ENCODE data around the gene CAMTA1.

CAMTA1 gene

DNA sequence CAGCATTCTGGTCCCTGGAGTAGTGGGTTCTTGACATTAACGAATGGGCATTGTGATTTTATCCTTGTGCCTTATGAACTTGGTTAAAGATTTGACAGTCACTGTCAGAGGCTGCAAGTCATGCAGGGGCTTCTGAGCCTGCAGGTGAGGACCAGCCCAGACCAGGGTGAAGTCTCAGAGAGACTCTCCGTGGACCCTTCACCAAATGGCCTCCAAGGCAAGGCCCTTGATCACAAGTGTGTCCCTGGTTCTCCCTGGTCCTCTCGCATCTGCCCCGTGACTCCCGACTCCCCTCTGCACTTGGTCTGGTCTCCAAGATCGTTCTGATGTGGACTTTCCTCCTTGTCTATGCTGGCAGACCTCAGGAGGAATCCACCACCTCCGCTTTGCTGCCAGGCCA lies 509.4 kb downstream of the CAMTA1 start:
- H3K27me3 Mint-ChIP-seq, result peaks cover 7% of the 10 kb centered on the region
- no peaks in the 10 kb centered on the region for H3K9me3 Mint-ChIP-seq
- H3K4me3 Mint-ChIP-seq, result no peak overlapping the region
- no peak overlapping the region for H3K27ac Mint-ChIP-seq
- H3K4me1 Mint-ChIP-seq, result no peaks in the 10 kb centered on the region
- H3K36me3 Mint-ChIP-seq, result no peaks in the 10 kb centered on the region

- H3K4me1 Mint-ChIP-seq, result no peaks in the 10 kb centered on the region
- H3K9me3 Mint-ChIP-seq, result no peaks in the 10 kb centered on the region
- no peaks in the 10 kb centered on the region for H3K36me3 Mint-ChIP-seq
- no peak overlapping the region for H3K27ac Mint-ChIP-seq
- peaks cover 10% of the 10 kb centered on the region for H3K27me3 Mint-ChIP-seq
- no peak overlapping the region for H3K4me3 Mint-ChIP-seq
Observed at GRCh38 chr1:7295946-7296345, 510.7 kb downstream of the CAMTA1 start.

DNA sequence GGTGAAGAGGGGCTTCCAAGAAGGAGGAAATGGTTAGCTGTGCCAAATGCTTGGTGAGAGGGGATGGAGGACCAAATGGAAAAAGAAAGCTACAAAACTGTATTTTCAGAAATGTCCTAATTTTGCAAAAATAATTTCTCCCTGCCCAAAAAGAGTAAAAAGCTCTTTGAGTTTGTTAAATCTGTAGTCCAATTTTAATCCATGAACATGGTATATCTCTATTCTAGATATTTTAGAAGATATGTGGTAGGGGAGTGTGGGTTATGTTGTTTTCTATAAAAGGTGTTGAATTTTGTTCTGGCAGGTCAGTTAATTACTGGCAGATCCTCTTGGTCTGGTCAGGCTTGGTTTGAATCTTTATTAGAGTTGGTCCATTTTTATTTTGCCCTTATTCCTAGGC lies 511.7 kb downstream of the CAMTA1 start:
- no peak overlapping the region for H3K27ac Mint-ChIP-seq
- H3K4me1 Mint-ChIP-seq, result no peaks in the 10 kb centered on the region
- H3K9me3 Mint-ChIP-seq, result no peaks in the 10 kb centered on the region
- H3K27me3 Mint-ChIP-seq, result peaks cover 12% of the 10 kb centered on the region
- H3K36me3 Mint-ChIP-seq, result no peaks in the 10 kb centered on the region
- H3K4me3 Mint-ChIP-seq, result no peak overlapping the region

DNA sequence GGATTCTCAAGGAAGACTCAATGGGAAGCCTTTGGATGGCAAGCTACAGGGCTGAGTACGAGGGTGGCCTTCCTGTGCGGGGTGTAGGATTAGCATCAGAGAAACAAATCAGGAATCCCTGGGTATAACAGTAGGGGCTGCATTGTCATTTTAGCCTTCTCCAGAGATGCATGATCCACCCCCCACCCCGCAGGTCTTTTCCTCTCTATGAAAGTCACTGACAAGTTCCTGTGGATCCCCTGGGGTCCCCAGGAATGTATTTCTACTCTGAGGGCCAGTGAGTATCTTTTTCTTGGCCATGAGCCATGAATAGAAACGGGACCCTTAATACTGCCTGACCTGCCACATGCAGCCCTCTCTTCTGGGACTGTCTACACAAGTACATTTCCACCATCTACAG lies 512.9 kb downstream of the CAMTA1 start:
- Mint-ChIP-seq H3K27me3 (peaks cover 15% of the 10 kb centered on the region), H3K27ac (no peak overlapping the region), H3K4me3 (no peak overlapping the region)

GRCh38 chr1:7298749-7299151 lies 513.5 kb downstream of the CAMTA1 start:
- no peaks in the 10 kb centered on the region for H3K9me3 Mint-ChIP-seq
- no peaks in the 10 kb centered on the region for H3K36me3 Mint-ChIP-seq
- H3K4me1 Mint-ChIP-seq, result no peaks in the 10 kb centered on the region
- no peak overlapping the region for H3K27ac Mint-ChIP-seq
- peaks cover 18% of the 10 kb centered on the region for H3K27me3 Mint-ChIP-seq
- H3K4me3 Mint-ChIP-seq, result no peak overlapping the region

More for the DNA sequence above, 512.9 kb downstream of the CAMTA1 start:
- Mint-ChIP-seq H3K36me3 (no peaks in the 10 kb centered on the region), H3K4me1 (no peaks in the 10 kb centered on the region), H3K9me3 (no peaks in the 10 kb centered on the region)

GRCh38 chr1:7299329-7299799 lies 514.1 kb downstream of the CAMTA1 start:
- H3K4me3 Mint-ChIP-seq, result no peak overlapping the region

DNA sequence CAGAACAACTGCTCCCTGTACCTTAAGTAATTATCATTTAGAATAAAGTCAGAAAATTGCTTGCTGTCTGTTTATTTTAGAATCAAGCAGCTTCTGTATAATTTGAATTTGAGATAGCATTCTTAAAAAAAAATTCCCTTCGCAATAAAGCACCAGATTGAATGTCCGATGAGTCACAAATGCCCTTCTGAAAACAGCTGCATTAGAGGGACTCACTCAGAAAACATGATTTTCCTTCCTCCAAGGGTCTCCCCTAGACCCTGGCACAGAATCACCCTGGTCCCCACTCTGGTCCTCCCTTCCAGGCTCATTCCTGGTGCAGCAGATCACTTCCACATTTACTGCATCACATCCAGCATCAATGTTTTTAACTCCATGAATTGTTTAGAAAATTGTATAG lies 514.7 kb downstream of the CAMTA1 start:
- peaks cover 15% of the 10 kb centered on the region for H3K27me3 Mint-ChIP-seq
- no peaks in the 10 kb centered on the region for H3K4me1 Mint-ChIP-seq
- H3K36me3 Mint-ChIP-seq, result no peaks in the 10 kb centered on the region
- no peaks in the 10 kb centered on the region for H3K9me3 Mint-ChIP-seq
- no peak overlapping the region for H3K4me3 Mint-ChIP-seq
- H3K27ac Mint-ChIP-seq, result no peak overlapping the region

More at GRCh38 chr1:7299329-7299799, 514.1 kb downstream of the CAMTA1 start:
- H3K27me3 Mint-ChIP-seq, result peaks cover 18% of the 10 kb centered on the region
- no peaks in the 10 kb centered on the region for H3K4me1 Mint-ChIP-seq
- H3K27ac Mint-ChIP-seq, result no peak overlapping the region
- H3K9me3 Mint-ChIP-seq, result no peaks in the 10 kb centered on the region
- H3K36me3 Mint-ChIP-seq, result no peaks in the 10 kb centered on the region

DNA sequence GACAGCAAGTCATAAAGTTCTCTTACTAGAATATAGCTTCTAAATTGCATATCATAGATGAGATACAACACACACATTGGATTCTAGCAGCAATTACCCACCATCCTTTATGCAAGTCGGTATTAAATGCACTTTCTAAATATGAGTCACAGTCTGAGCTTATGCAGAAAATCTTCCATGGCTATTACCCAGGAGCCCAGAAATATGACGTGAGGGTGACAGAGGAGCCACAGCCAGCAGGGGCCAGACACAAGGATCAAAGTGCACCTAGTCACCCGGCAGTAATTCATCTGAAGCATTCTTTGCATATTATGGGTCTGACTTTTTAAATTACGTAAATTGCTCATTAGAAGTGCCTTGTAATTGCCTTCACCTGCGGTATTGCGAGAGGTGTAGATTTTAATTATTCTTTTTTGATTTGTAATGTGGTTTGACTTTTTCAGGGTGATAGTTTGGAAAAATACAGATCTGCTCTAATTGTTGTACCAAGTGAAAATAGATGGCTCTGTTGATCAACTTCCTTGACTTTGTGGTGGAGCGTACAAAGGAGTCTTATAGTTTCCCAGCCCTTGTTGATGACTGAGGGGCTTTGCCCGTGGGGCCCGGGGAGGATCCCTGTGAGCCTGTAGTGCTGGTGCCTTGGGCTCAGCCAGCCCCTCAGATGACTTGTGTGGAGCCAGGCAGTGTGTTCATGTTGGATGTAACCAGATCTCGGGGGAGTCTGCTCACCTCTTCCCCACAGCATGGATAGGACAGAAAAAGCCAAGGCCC lies 515.8 kb downstream of the CAMTA1 start:
- Mint-ChIP-seq H3K4me1 (no peaks in the 10 kb centered on the region), H3K36me3 (no peaks in the 10 kb centered on the region)

GRCh38 chr1:7301664-7301981 lies 516.4 kb downstream of the CAMTA1 start:
- Mint-ChIP-seq H3K27ac (no peak overlapping the region), H3K36me3 (no peaks in the 10 kb centered on the region), H3K4me1 (no peaks in the 10 kb centered on the region), H3K9me3 (no peaks in the 10 kb centered on the region), H3K27me3 (peaks cover 15% of the 10 kb centered on the region), H3K4me3 (no peak overlapping the region)

More for the DNA sequence above, 515.8 kb downstream of the CAMTA1 start:
- Mint-ChIP-seq H3K9me3 (no peaks in the 10 kb centered on the region), H3K27me3 (peaks cover 15% of the 10 kb centered on the region), H3K4me3 (no peak overlapping the region), H3K27ac (no peak overlapping the region)

GRCh38 chr1:7302126-7302525 lies 516.9 kb downstream of the CAMTA1 start:
- H3K4me1 Mint-ChIP-seq, result no peaks in the 10 kb centered on the region

DNA sequence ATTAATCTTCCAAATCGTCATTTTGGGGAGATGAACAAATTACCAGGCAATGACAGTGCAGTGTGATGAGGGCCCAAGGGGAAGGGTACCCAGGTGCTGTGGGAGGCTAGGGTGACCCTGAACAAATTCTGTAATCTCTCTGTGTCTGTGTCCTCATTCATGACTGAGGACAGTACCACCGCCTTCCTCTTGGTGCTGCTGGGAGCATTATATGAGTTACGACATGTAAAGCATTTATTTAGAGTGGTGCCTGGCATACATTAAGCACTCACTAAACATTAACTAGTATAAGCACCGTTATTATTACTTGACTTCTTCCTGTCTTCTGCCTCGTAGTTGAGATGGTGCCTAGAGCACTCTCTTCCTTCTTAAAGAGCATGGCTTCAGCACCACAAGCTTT lies 517.6 kb downstream of the CAMTA1 start:
- no peak overlapping the region for H3K27ac Mint-ChIP-seq
- H3K4me1 Mint-ChIP-seq, result no peaks in the 10 kb centered on the region
- no peaks in the 10 kb centered on the region for H3K36me3 Mint-ChIP-seq
- H3K27me3 Mint-ChIP-seq, result peaks cover 15% of the 10 kb centered on the region
- H3K4me3 Mint-ChIP-seq, result no peak overlapping the region
- H3K9me3 Mint-ChIP-seq, result no peaks in the 10 kb centered on the region

More at GRCh38 chr1:7302126-7302525, 516.9 kb downstream of the CAMTA1 start:
- no peaks in the 10 kb centered on the region for H3K9me3 Mint-ChIP-seq
- no peaks in the 10 kb centered on the region for H3K36me3 Mint-ChIP-seq
- H3K27ac Mint-ChIP-seq, result no peak overlapping the region
- H3K27me3 Mint-ChIP-seq, result peaks cover 15% of the 10 kb centered on the region
- no peak overlapping the region for H3K4me3 Mint-ChIP-seq

GRCh38 chr1:7303554-7304317 lies 518.5 kb downstream of the CAMTA1 start:
- Mint-ChIP-seq H3K9me3 (no peaks in the 10 kb centered on the region), H3K27me3 (peaks cover 13% of the 10 kb centered on the region), H3K4me3 (no peak overlapping the region), H3K4me1 (no peaks in the 10 kb centered on the region), H3K27ac (no peak overlapping the region), H3K36me3 (no peaks in the 10 kb centered on the region)

DNA sequence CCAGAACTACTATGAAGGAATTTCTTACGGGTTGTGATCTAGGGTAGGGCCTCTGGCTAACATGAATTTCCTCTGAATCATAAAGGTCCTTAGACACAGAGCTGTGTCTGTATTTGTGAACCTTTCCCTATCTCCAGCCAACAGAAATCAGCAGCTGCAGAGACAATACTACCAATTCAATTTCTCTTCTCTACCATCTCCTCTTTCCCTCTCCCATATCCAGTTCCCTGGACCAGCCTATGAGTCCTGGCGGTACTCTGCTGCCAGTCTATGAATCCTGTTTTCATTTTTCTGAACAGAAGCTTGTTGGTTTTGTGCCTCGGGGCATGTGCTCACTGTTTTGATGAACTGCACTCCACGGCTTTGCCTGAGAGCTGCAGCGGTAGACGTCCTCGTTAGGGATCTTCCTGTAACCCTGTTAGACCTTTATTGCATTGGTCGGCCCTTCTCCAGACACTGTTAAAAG lies 527.9 kb downstream of the CAMTA1 start:
- Mint-ChIP-seq H3K4me3 (no peak overlapping the region), H3K27ac (no peak overlapping the region), H3K36me3 (peaks cover 2% of the 10 kb centered on the region), H3K9me3 (peaks cover 12% of the 10 kb centered on the region), H3K4me1 (no peaks in the 10 kb centered on the region), H3K27me3 (peaks cover 11% of the 10 kb centered on the region)

- Mint-ChIP-seq H3K27ac (no peak overlapping the region), H3K4me3 (no peak overlapping the region), H3K9me3 (peaks cover 12% of the 10 kb centered on the region), H3K27me3 (peaks cover 11% of the 10 kb centered on the region), H3K36me3 (peaks cover 2% of the 10 kb centered on the region), H3K4me1 (no peaks in the 10 kb centered on the region)
Observed at GRCh38 chr1:7313826-7314225, 528.6 kb downstream of the CAMTA1 start.

DNA sequence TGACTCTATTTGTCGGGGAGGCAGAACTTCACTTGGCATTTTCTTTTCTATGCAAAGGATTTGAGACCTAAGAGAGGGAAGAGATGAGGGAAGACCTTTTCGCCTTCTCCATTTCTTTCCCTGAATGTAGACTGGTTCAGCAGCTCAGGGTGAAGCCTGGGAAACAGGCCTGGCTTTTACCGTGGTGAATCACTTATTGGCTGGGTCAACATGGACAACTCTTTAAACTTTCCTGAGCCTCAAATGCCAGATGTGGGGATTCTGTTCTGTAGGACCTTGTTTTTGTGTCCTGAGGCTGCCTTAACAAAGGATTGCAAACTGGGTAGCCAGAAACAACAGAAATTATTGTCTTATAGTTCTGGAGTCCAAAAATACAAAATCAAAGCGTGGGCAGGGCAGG lies 530.1 kb downstream of the CAMTA1 start:
- no peaks in the 10 kb centered on the region for H3K4me1 Mint-ChIP-seq
- H3K36me3 Mint-ChIP-seq, result peaks cover 2% of the 10 kb centered on the region
- peaks cover 11% of the 10 kb centered on the region for H3K27me3 Mint-ChIP-seq
- H3K9me3 Mint-ChIP-seq, result peaks cover 12% of the 10 kb centered on the region
- H3K27ac Mint-ChIP-seq, result no peak overlapping the region
- H3K4me3 Mint-ChIP-seq, result no peak overlapping the region

DNA sequence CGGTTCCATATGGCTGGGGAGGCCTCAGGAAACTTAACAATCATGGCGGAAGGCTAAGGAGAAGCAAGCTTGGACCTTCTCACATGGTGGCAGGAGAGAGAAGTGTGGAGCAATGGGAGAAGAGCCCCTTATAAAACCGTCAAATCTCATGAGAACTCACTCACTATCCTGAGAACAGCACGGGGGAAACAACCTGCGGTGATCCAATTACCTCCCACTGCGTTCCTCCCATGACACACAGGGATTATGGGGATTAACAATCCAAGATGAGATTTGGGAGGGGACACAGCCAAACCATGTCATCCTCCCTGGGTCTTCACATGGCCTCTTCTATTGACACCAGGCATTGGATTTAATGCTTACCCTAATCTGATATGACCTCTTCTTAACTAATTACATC lies 530.7 kb downstream of the CAMTA1 start:
- Mint-ChIP-seq H3K27ac (no peak overlapping the region), H3K9me3 (peaks cover 12% of the 10 kb centered on the region), H3K36me3 (peaks cover 2% of the 10 kb centered on the region), H3K4me3 (no peak overlapping the region), H3K4me1 (no peaks in the 10 kb centered on the region), H3K27me3 (peaks cover 11% of the 10 kb centered on the region)
